Activated CD4-positive, alpha-beta T cell treated with anti-CD3 and anti-CD28 coated beads, Interleukin-2, amount 50 U/mL, for 48 hours (primary cell): ENCODE results near the gene ATP6V1C2.
"Not testable (repeated sequence)": the region's sequence is repeated elsewhere in the genome, so short reads cannot be mapped to it uniquely, and the experiment has no call there.

ENCODE experiments used
- DNase-seq, 2 experiments: peaks; one replicate each; pipeline ENCODE4 v3.0.0-alpha.2; 2020

The ATP6V1C2 gene

DNA sequence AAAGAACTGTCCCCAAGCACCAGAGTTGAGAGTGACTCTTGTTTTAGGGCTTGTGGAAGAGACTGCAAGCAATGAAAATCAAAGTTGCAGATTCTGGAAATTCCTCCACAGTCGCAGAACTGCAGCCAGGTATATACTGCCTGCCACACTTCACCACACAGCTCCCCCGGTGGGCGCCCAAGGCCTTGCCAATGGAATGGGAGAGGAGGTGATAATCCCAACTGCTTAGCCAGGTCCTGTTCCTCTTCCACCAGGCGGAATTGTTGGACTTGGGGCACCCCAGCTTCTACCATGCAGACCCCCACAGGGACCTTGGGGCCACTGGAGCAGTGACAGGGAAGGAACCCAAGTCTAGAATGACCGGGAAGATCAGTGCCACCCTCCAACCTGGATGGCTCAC, 96.0 kb downstream of the ATP6V1C2 start:
- peak; percentile 20 to 25 for DNase-seq

DNA sequence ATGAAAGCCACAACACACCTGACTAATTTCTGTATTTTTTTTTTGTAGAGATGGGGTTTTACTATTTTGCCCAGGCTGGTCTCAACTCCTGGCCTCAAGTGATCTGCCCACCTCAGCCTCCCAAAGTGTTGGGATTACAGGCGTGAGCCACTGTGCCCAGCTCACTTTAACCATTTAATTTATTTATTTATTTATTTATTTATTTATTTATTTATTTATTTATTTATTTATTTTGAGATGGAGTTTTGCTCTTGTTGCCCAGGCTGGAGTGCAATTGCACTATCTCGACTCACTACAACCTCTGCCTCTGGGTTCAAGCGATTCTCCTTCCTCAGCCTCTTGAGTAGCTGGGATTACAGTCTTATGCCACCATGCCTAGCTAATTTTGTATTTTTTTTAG, 96.9 kb downstream of the ATP6V1C2 start:
- not testable (repeated sequence) for DNase-seq

DNA sequence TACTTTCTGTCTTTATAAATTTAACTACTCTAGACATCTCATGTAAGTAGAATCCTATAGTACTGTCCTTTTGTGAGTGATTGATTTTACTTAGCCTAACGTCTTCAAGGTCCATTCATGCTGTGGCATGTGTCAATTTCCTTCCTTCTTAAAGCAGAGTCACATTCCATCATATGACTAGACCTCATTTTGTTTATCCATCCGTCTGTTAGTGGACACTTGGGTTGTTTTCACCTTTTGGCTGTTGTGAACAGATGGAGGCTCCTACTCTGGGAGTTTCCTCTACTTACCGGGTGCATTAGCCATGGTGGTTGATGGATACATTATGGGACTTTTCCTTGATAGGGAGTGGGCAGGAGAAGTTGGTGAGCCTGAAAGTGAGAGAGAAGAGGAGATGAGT, 97.6 kb downstream of the ATP6V1C2 start:
- DNase-seq, result no peak

DNA sequence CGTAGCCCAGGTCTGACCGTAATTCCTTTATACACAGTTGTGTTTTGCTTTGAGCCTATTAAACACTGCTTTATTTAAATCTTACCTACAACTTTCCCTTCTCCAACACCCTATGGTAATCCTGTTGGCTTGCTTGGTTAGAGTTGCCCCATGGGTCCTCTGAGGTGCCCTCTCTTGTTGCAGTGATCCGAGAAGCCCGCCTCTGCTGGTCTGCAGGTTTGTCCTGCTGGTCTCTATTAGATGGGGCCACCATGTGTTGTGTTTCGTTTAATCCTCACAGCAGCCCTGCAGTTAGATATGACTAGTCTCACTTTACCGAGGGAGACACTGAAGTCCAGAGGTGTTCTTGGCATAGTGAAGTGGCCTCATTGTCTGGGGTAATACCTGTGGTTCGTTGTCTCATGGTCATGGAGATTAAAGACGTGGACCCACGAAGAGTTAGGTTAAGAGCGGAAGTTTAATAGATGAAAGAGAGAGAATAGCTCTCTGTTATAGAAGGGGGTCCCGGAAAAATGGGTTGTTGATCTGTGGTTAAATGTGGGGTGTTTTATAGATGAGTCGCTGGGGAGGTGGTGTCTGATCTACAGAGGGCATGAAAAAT, 98.4 kb downstream of the ATP6V1C2 start:
- no peak for DNase-seq

DNA sequence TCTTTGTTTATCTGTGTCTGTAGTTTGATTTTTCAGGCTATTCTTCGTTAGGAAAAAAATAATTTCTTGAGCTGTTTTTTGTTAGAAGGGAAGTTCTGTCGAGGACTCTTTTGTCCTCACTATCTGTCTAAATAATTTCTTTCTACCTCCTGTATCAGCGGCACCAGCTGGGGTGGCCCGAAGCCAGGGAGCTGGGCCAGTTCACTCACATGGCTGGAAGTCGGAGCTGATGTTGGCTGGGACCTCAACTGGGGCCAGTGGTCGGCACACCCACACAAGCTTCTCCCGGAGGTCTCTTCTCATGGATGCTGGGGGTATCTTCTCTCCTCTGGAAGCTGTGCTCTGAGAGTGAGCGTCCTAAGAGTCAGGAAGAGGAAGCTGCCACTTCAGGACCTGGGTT, 99.1 kb downstream of the ATP6V1C2 start:
- DNase-seq, result no peak

DNA sequence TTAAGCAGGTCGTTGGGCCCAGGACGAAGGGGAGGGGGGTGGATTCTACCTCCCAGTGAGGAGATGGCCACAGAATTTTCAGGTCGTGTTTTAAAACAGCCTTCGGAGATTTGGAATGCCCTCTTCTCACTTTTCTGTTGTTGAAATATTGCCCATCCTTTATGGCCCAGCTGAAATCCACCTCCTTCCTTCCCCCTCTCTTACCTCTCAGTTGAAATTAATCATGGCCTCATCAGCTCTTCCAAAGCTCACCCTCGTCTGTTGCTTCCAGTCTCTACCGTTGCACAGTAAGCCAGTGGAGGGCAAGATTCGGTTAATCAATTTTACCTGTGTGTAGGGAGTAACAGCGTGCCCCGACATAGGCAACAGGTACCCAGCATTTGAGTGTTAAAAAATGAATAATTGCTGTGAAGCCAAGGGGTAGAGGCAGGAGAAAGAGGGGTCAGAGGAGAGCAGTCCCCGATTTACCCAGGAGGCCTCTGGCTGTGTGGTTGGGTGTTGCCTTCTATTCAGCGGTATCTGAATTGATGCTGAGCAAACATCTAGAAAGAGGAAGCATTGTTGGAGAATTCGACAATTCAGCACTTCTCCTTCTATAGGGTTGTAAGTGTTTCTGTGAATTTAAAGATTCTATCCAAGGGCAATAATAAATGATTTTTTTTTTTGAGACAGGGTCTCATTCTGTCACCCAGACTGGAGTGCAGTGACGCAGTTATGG, 99.7 kb downstream of the ATP6V1C2 start:
- no peak for DNase-seq

DNA sequence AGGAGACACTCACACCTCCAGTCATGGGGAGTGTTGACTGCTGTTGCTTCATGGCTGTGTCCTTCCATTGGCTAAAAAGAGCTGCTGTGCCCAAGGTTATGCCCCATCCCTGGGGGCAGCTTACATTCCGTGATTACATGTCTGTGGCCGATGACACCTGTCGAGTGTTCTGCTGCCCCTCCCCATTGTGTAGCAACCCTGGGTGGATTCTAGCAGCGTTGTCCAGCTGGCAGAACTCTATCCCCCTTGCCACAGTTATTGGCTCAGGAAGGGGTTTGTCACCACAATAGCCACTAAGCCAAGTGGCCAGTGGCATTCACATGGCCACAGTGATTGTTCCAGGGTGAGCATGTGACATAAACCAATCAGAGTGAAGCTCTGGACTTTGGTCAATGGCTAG, 102.8 kb downstream of the ATP6V1C2 start:
- DNase-seq, result no peak

DNA sequence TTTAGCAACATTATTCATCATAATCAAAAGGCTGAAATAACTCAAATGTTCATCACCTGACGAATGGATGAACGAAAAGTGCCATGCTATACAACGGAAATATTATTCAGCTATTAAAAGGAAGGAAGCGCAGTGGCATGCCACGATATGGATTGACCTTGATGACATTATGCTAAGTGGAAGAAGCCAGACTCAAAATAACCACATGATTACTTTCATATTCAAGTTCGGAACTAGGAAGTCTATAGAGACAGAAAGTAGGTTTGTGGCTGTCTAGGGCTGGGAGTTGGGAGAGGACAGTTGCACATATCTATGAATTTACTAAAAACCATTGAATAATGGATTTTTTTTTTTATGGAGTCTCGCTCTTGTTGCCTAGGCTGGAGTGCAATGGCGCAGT, 104.6 kb downstream of the ATP6V1C2 start:
- no peak for DNase-seq

DNA sequence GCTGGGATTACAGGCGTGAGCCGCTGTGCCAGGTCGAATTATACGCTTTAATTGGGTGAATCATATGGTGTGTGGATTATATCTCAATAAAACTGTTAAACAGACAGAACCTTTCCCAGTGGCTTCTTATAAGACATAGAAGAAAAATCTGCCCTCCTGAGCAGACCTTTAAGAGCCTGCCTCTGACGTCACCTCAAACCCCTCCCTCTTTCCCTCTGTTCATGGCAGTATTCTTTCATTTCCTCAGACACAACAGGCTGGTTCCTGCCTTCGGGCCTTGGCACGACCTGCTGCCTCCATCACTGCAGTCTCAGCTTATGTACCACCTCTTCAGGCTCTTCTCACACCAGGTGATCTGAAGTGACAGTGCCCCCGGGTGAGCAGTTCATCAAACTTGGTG, 105.2 kb downstream of the ATP6V1C2 start:
- DNase-seq, result no peak

DNA sequence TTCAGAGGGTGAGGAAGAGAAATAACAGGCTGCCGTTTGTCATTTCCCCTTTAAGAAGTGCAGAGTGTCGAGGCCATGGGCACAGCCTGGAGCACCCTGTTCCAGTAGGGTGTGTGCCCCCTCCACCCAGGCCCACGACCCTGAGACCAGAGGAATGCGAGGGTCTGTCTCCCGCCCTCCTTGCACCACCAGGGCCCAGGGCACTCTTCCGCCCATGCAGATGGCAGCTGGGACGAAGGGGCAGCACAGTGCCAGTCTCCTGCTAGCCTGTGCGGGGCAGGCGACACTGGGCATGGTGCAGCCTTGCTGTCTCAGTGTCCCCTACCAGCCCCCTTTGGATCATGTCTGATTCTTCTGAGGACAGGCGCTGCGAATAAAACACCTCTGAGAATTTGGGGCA, 106.9 kb downstream of the ATP6V1C2 start:
- DNase-seq, result no peak

DNA sequence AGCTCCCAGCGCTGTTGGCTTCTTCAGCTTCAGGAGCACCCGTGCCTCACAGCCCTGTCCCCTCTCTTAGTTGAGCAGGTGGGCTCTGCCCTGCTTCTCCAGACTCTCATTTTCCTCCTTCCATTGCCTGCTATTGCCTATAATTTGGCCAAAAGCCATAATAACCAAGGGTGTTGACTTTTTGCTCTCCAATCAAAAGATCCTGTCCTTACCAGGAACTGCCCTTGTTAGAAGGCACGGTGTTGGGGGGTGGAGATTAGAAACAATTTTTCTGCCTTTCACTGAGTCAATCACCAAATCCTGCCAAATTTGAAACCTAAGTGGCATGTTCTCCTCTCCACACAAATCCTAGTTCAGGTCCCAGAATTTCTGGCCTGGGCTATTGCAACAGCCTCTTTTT, 107.9 kb downstream of the ATP6V1C2 start:
- DNase-seq, result no peak

DNA sequence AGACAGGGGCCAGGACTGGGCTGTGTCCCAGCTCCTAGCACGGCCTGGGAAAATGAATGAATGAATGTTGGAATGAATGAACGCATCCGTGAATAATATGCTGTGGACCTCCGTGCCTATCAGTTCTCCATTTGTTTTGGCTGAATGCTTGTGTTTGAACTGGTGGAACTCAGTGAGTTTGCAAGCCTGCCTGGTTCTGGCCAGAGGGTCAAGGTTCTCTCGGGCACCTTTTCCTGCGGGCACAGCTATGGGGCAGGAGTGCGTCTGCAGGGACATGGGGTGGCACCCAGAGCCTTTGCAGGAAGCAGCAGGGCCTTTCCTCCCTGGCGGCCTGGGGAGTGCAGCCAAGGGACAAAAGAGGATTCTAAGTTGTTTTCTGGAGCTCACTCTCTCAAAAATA, 108.8 kb downstream of the ATP6V1C2 start:
- no peak for DNase-seq

DNA sequence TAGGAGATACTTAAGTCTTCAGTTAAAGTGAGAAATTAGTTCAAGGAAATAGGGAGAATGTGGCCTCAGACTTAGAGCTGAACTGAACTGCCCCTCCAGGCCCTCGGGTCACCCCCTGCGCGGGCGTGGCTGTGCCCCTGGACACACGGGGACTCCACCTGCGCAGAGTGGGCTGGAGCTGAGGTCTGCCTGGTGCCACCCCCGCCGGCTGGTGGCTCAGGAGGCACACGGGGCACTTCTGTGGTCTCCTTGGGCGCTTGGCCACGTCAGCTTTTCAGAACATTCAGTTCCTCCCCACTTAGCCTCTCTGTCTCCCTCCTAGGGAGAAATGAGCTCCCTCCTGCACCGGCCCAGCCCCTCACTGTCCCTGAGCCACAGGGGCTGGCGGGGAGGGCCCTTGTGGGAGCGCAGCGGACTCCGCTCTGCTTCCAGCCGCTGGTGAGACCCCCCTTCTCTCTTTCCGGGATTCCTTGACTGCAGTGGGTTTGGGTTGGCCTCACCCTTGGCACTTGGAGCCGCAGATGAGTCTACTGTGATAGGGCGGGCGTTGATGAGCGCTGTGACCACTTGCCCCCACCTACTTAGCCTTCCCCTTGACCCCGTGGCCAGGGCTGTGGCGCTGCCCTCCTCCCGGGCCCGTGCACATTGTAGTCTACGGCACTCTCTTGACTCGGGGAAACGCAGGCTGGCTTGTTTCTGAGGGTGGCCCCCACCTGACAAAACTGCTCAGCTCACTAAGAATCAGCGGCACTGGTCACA, 109.4 kb downstream of the ATP6V1C2 start:
- DNase-seq, result no peak

DNA sequence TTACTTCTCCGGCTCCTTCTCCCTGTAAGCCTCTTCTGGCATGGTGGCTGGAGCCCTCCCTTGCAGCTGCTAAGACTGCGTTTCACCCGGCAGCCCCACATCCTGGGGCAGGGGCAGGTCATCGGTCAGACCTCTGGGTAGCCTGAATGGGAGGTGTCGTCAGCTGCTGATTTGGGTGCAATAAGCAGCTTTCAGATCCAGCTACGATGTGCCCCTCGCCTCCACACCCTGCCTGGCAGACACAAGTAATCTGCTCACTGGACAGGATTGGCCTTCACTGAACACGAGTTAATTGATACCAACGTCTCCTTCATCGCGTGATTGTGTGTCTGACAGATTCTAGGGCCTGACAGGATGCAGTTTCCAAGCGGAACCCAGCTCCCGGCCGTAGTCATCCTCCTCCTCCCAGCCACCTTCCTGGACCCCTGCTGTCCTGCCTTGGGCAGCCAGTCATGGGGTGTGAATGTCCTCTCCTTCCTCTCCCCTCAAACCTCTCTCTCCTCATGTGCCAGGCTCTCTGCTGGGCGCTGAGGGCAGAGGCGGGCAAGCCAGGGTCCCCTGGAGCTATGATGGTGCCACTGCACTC, 110.1 kb downstream of the ATP6V1C2 start:
- no peak for DNase-seq

DNA sequence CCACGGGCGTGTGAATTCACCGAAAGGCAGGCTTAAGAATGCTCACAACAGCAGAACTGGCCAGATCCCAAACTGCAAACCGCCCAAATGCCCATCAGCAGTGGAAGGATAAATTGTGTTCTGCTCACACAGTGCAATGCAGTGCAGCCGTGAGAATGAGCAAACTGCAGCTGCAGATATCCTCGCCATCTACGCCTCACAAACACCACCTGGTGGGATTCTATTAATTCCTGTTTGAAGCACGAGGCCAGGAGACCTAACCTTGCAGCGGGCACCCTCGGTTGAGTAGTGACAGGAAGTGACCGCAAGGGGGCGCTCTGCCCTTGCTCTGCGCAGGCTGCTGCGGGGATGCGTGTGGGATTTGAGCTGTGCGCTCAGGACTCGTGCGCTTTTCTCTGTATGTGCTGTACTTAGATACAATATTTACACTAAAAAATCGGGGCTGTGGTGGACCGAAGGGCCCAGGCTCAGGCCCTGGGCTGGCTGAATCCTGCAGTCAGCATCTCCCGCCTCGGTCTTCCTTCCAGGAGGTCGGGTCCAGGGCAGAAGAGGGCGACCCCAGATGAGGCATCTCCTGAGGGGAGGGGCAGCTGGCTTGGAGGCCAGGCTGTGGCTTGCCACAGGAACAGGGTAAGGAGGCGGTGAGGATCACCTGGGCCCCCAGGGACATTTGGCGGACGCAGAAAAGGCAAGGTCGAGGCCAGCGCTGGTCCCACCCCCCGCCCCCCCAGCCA, 110.9 kb downstream of the ATP6V1C2 start:
- DNase-seq, result peak; percentile 83 to 85

DNA sequence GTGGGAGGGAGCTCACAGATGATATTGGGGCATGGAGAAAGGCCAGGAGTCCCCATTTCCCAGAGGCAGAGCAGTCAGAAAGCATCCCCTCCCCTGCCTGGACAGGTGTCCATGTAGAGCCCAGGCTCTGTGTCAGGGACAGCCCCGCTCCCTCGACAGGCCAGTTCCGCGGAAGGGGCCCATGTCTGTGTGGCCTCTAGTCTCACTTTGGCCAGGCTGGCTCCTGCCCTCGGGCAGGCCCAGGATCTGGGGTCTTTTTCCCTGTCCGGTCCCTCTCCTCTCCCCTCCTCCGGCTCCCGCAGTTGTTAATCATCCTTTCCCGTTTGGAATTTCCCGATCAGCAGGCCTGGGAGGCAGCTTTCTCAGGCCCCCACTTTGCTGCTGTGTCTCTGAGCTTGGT, 111.6 kb downstream of the ATP6V1C2 start:
- DNase-seq, result no peak

DNA sequence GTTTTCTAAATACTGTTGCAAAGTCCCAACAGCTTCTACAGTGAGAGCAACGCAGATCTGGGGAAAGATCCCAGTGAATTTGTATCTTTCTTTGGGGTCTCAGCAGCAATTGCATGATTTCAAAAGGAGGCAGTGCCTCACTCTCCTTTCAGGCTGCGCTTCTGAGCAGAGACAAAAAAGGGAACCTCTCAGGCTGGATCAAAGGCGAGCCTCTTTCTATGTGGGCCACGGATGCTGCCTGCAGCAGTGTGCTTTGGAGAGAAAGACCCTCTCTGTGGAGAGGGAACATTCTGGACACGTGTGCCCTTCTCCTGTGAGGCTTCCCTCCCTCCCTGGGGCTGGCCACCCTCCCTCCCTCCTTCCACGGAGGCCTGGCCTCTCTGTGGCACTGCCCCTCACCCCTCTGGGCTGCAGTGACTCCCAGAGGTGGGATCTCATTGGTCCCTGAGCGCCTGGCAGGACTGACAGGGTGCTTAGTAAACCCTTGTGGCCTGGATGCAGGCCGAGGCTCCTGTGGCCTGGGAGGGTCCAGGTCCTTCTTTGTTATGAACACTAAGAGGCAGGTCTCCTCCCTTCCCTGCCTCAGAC, 112.7 kb downstream of the ATP6V1C2 start:
- DNase-seq, result no peak
